IPS-20b (cell line): ENCODE measurements around the gene XIST.
"Not testable (repeated sequence)": the region's sequence is repeated elsewhere in the genome, so short reads cannot be mapped to it uniquely, and the experiment has no call there.

Experiments
- H3K27ac ChIP-seq: one replicate; pipeline ENCODE4 v1.5.1; 2013; ENCODE audit warnings: low read length
- H3K27me3 ChIP-seq: 2 replicates; pipeline ENCODE4 v1.6.1; 2013; ENCODE audit warnings: mild to moderate bottlenecking, low read length, inconsistent platforms; ENCODE audit not compliant: insufficient read depth
- H3K36me3 ChIP-seq: 2 replicates; pipeline ENCODE4 v1.6.1; 2013; ENCODE audit warnings: low read depth, mild to moderate bottlenecking, inconsistent platforms, low read length, moderate library complexity; ENCODE audit not compliant: insufficient read depth
- H3K4me1 ChIP-seq: 2 replicates; pipeline ENCODE4 v1.6.1; 2013; ENCODE audit warnings: mild to moderate bottlenecking, control low read depth, inconsistent platforms, low read length, moderate library complexity; ENCODE audit not compliant: insufficient read depth
- H3K4me3 ChIP-seq: 2 replicates; pipeline ENCODE4 v1.5.1; 2013; ENCODE audit warnings: mild to moderate bottlenecking, low read length, inconsistent platforms
- H3K9ac ChIP-seq: 2 replicates; pipeline ENCODE4 v1.6.1; 2013; ENCODE audit warnings: low read depth, mild to moderate bottlenecking, inconsistent platforms, low read length, moderate library complexity
- H3K9me3 ChIP-seq: 2 replicates; pipeline ENCODE4 v1.6.1; 2013; ENCODE audit warnings: mild to moderate bottlenecking, low read depth, low read length, inconsistent platforms; ENCODE audit not compliant: insufficient read depth

XIST gene

DNA sequence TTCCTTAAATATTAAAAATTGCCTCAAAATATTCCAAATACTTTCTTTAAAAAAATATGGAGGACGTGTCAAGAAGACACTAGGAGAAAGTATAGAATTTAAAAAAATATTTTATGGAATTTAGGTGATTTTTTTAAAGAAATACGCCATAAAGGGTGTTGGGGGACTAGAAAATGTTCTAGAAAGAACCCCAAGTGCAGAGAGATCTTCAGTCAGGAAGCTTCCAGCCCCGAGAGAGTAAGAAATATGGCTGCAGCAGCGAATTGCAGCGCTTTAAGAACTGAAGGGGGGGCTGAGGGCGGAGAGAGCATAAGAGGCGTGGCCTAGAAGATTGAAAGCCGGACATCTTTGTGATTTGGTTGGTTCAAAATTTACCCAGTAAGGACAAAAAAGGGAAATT, at the start of gene XIST:
XIST (minus strand) TSS at position 248 of the 400 bp plus-strand sequence.
- H3K4me3 ChIP-seq = no peak within 1 kb of the TSS
- H3K4me1 ChIP-seq = no peaks in the 10 kb centered on the region; the same call in 1 of the 2 replicates
- H3K27me3 ChIP-seq = no peaks in the 10 kb centered on the region
- no peaks in the 10 kb centered on the region for H3K36me3 ChIP-seq
- no peak within 1 kb of the TSS for H3K9ac ChIP-seq
- H3K27ac ChIP-seq = no peak within 1 kb of the TSS
- peaks cover 24% of the 10 kb centered on the region for H3K9me3 ChIP-seq

DNA sequence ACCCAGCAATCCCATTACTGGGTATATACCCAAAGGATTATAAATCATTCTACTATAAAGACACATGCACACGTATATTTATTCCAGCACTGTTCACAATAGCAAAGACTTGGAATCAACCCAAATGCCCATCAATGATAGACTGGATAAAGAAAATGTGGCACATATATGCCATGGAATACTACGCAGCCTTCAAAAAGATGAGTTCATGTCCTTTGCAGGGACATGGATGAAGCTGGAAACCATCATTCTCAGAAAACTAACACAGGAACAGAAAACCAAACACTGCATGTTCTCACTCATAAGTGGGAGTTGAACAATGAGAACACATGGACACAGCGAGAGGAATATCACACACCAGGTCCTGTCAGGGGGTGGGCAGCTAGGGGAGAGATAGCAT, 45.8 kb upstream of the XIST start:
- H3K4me1 ChIP-seq, H3K27me3 ChIP-seq, H3K27ac ChIP-seq: not testable (repeated sequence)

DNA sequence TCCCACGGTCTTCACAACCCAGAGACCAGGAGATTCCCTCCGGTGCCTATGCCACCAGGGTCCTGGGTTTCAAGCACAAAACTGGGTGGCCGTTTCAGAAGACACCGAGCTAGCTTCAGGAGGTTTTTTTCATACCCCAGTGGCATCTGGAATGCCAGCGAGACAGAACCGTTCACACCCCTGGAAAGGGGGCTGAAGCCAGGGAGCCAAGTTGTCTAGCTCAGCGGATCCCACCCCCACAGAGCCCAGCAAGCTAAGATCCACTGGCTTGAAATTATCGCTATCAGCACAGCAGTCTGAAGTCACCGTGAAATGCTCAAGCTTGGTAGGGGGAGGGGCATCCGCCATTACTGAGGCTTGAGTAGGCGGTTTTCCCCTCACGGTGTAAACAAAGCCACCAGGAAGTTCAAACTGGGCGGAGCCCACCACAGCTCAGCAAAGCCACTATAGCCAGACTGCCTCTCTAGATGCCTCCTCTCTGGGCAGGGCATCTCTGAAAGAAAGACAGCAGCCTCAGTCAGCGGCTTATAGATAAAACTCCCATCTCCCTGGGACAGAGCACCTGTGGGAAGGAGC, 40.1 kb upstream of the XIST start:
- not testable (repeated sequence) for H3K9me3 ChIP-seq, H3K9ac ChIP-seq, H3K4me1 ChIP-seq

More for the DNA sequence above, 45.8 kb upstream of the XIST start:
- H3K9me3 ChIP-seq, H3K9ac ChIP-seq, H3K4me3 ChIP-seq, H3K36me3 ChIP-seq: not testable (repeated sequence)

DNA sequence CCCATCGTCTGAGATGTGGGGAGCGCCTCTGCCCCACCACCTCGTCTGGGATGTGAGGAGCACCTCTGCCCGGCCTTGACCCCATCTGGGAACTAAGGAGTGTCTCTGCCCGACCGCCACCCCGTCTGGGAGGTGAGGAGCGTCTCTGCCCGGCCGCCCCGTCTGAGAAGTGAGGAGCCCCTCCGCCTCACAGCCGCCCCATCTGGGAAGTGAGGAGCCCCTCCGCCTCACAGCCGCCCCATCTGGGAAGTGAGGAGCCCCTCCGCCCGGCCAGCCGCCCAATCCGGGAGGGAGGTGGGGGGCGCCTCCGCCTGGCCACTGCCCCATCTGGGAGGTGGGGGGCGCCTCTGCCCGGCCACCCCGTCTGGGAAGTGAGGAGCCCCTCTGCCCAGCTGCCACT, 29.7 kb upstream of the XIST start:
- not testable (repeated sequence) for H3K4me3 ChIP-seq, H3K9me3 ChIP-seq, H3K9ac ChIP-seq, H3K27ac ChIP-seq, H3K36me3 ChIP-seq, H3K27me3 ChIP-seq, H3K4me1 ChIP-seq

More for the DNA sequence above, 40.1 kb upstream of the XIST start:
- not testable (repeated sequence) for H3K36me3 ChIP-seq, H3K27ac ChIP-seq, H3K27me3 ChIP-seq, H3K4me3 ChIP-seq

DNA sequence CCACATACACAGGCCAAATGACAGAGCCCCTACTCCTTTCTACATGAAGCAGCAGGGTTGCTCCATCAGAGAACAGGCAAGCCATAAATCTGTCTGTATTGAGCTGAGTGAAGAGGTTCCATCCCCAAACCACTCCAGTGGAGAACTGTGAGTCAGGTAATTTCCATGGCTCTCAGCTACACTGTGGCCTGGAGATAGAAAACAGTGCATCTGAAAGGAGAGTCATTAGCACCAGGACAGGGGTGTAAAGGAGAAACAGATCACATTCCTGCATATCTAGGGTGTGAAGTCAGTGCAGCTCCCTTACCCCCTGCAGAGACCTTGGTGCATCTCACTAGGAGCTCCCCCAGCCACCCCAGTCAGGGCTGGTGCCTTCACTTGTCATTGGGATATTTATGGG, 25.2 kb upstream of the XIST start:
- H3K27ac ChIP-seq = no peak overlapping the region
- H3K36me3 ChIP-seq = no peaks in the 10 kb centered on the region

DNA sequence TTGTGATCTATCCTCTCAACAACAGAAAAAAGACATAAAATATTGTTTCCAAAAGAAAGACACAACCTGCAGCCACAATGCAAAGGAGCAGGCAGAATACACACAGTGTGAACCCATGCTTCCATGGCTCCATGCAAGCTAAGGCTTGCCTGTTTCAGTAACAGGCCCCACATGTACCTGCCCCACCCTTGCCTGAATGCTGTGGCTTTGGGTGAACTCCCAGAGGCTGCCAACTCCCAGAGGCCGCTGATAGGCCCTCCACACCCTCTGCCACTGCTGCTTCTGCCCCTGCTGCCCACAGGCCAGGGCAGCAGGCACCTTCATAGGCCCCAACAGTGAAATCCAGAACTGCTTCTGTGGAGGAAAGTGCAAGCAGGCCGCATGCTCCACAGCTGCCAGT, 24.4 kb upstream of the XIST start:
- Histone ChIP-seq H3K9ac (no peak overlapping the region), H3K4me1 (peaks cover 4% of the 10 kb centered on the region; the same call in 1 of the 2 replicates), H3K9me3 (no peaks in the 10 kb centered on the region), H3K27me3 (no peaks in the 10 kb centered on the region), H3K36me3 (no peaks in the 10 kb centered on the region), H3K27ac (peak overlapping the region; percentile 47), H3K4me3 (no peak overlapping the region)

More for the DNA sequence above, 25.2 kb upstream of the XIST start:
- Histone ChIP-seq H3K4me1 (peaks cover 4% of the 10 kb centered on the region; the same call in 1 of the 2 replicates), H3K9ac (no peak overlapping the region), H3K9me3 (no peaks in the 10 kb centered on the region), H3K4me3 (no peak overlapping the region), H3K27me3 (no peaks in the 10 kb centered on the region)

DNA sequence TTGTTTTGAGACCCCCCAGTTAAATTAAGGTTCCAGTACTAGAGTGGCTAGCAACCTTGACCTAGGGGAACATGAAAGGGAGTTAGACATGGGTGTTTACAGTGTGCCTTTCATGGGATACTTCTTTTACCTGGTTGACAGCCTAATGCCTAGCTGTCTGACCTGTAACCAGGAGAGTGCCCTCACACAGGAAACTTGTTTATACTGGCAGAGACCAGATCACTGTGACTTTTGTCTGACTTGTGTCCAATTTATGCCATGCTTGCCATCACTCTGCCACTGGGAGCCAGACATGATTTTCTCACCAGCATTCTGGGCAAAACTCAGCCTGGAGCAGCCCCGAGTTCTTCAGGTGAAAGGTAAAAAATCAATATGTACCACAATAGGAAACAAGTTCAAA, 16.4 kb upstream of the XIST start:
- Histone ChIP-seq H3K9ac (no peak overlapping the region), H3K4me3 (no peak overlapping the region), H3K36me3 (no peaks in the 10 kb centered on the region), H3K27ac (no peak overlapping the region), H3K27me3 (no peaks in the 10 kb centered on the region), H3K4me1 (no peaks in the 10 kb centered on the region), H3K9me3 (no peaks in the 10 kb centered on the region)

DNA sequence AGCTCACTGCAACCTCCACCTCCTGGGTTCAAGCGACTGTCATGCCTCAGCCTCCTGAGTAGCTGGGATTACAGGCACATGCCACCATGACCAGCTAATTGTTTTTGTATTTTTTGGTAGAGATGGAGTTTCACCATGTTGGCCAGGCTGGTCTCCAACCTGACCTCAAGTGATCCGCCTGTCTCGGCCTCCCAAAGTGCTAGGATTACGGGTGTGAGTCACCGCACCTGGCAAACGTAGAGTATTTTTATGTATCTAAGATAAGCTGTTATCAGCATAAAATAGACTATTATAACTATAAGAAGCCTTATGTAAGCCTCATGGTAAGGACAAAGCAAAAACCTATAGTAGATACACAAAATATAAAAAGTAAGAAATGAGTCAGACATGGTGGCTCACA, 14.6 kb upstream of the XIST start:
- H3K27me3 ChIP-seq = no peaks in the 10 kb centered on the region
- no peaks in the 10 kb centered on the region for H3K4me1 ChIP-seq
- no peaks in the 10 kb centered on the region for H3K36me3 ChIP-seq
- H3K4me3 ChIP-seq = no peak overlapping the region
- no peaks in the 10 kb centered on the region for H3K9me3 ChIP-seq
- no peak overlapping the region for H3K9ac ChIP-seq
- no peak overlapping the region for H3K27ac ChIP-seq

DNA sequence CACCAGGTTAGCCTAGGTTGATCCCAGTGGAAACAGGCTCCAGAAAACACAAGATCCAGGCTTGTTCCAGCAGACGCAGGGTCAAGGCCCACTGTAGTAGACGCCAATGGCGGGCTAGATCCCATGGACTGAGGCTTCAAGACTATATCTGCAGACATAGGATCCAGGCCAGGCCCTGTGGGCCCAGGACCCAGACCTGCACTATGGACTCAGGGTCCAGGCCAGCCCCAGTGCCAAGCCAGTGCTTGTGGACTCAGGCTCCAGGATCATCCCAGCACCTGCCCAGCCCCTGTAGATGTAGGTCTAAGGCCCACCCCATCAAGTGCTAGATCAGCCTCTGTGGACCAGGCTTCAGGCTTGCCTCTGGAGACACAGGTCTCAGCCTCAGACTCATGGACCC, 11.3 kb upstream of the XIST start:
- no peaks in the 10 kb centered on the region for H3K27me3 ChIP-seq
- no peaks in the 10 kb centered on the region for H3K4me1 ChIP-seq
- H3K9me3 ChIP-seq = peaks cover 3% of the 10 kb centered on the region; the same call in 1 of the 2 replicates
- H3K9ac ChIP-seq = no peak overlapping the region
- H3K27ac ChIP-seq = no peak overlapping the region
- H3K4me3 ChIP-seq = no peak overlapping the region
- no peaks in the 10 kb centered on the region for H3K36me3 ChIP-seq

DNA sequence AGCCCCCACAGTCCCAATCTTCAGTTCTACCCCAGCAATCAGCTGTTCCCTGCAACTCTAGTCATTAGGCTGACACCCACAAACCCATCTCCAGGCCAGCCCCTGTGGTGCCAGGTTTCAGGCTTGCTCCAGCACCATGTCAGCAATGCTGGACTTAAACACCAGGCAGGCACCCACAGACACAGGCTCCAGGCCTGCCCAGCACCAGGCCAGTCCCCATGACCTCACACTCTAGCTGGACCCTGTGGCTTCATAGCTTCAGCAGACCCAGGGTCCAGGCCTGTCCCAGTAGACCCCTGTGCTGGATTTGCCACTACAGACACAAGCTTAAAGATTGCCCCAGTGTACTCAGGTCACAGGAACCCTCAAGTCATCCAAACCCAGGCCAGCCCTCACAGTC, 10.8 kb upstream of the XIST start:
- Histone ChIP-seq H3K4me1 (no peaks in the 10 kb centered on the region), H3K27me3 (no peaks in the 10 kb centered on the region), H3K4me3 (no peak overlapping the region), H3K27ac (no peak overlapping the region), H3K9ac (no peak overlapping the region), H3K9me3 (peaks cover 3% of the 10 kb centered on the region; the same call in 1 of the 2 replicates), H3K36me3 (no peaks in the 10 kb centered on the region)

DNA sequence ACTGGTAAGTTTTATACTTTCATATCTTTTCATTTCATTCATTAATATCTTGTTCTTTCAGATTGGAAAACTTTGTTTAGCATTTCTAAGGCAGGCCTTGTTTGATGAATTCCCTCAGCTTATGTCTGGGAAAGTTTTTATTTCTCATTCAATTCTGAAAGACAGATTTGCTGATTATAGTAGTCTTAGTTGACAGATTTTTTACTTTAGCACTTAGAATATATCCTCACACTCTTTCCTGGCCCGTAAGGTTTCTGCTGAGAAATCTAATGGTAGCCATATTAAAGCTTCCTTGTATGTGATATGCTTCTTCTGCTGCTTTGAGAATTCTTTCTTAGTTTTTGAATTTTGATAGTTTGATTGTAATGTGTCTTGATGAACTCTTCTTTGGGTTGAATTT, 7.1 kb upstream of the XIST start:
- Histone ChIP-seq H3K4me1 (no peaks in the 10 kb centered on the region), H3K27me3 (no peaks in the 10 kb centered on the region), H3K9ac (no peak overlapping the region), H3K9me3 (peaks cover 3% of the 10 kb centered on the region; the same call in 1 of the 2 replicates), H3K27ac (no peak overlapping the region), H3K36me3 (no peaks in the 10 kb centered on the region), H3K4me3 (no peak overlapping the region)

DNA sequence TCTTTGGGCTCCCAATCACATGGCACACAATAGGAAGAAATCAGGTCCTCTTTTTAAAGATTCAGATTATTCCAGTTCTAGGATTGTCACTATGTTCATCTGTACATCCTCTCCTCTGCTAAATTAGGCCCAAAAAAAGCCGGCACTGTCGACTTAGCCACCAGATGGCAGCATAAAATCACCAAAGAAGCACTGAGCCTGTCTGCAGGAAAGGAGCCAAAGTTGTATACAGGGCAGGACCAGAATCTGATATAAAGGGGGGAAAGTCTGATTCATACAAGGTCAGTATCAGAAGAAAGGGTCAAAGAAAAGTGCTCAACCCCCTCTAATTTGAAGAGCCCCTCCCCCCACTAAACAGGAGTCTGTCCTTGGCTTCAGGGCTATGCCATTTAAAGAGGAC, 3.0 kb upstream of the XIST start:
- H3K9ac ChIP-seq = no peak overlapping the region
- no peak overlapping the region for H3K27ac ChIP-seq
- H3K36me3 ChIP-seq = no peaks in the 10 kb centered on the region
- H3K4me1 ChIP-seq = no peaks in the 10 kb centered on the region
- H3K9me3 ChIP-seq = peaks cover 9% of the 10 kb centered on the region; the same call in 1 of the 2 replicates
- H3K4me3 ChIP-seq = no peak overlapping the region
- H3K27me3 ChIP-seq = no peaks in the 10 kb centered on the region
